Activated T-helper 2 cell treated with anti-CD3 and anti-CD28 coated beads, Interferon-gamma antibody, Interleukin-2, Interleukin-4, amounts not matched to agents 10 μg/mL and 5 μg/mL and 100 μg/mL, durations not matched to agents 14 hours and 24 hours and 36 hours (primary cell): ENCODE data around the gene FMN1. TPM values are rescaled to one million over a fixed set of nuclear protein-coding genes. Genes with fewer than 3 reads are reported as not detected.

Experiments used
- DNase-seq: peaks from one replicate; pipeline ENCODE4 v3.0.0; 2021; ENCODE audit warnings: low spot score
- H3K27ac Mint-ChIP-seq: one replicate; pipeline ENCODE4 v1.8.0; 2021; ENCODE audit warnings: mixed read lengths
- H3K27me3 Mint-ChIP-seq: one replicate; pipeline ENCODE4 v1.8.0; 2021; ENCODE audit warnings: low read depth, mixed read lengths
- H3K36me3 Mint-ChIP-seq: one replicate; pipeline ENCODE4 v1.8.0; 2021; ENCODE audit warnings: low read depth, mixed read lengths
- H3K4me1 Mint-ChIP-seq: one replicate; pipeline ENCODE4 v1.8.0; 2021; ENCODE audit warnings: low read depth, mixed read lengths
- H3K4me3 Mint-ChIP-seq: one replicate; pipeline ENCODE4 v1.8.0; 2021; ENCODE audit warnings: low read depth, mild to moderate bottlenecking, moderate library complexity, mixed read lengths
- H3K9me3 Mint-ChIP-seq: one replicate; pipeline ENCODE4 v1.8.0; 2021; ENCODE audit warnings: mixed read lengths
- intact Hi-C: fragments of 100-400 bp; cut with micrococcal nuclease; formaldehyde crosslinking; loops from one replicate; pipeline ENCODE4 v1.15.1; 2023
- total RNA-seq: library from RNA; stranded (reverse); gene quantifications from 2 replicates; pipeline ENCODE4 v1.2.3, GENCODE V29; 2022

Gene FMN1
- total RNA-seq, 1 donor from 2014 or later = 0.02 TPM

DNA sequence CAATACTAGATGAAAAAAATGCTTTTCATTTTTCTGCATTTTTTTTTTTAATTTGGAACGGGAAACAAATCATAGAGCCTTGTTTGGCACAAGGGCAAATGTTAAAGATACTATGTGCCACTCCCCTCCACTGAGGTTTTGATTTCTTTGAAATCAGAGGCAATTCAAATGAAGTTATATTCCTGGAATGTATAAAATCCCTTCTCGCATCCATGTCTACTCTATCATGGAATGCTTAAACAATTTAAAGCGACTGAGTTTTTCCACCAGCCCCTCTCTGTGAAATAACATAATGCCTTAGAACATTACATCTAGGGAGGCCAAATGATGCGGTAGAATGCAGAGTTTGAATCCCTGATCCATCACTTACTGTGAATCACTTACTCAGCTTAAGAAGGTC is 69.7 kb downstream of the FMN1 start:
- Mint-ChIP-seq H3K4me3 (no peak overlapping the region), H3K4me1 (peaks cover 21% of the 10 kb centered on the region), H3K27ac (no peak overlapping the region), H3K9me3 (no peaks in the 10 kb centered on the region), H3K36me3 (no peaks in the 10 kb centered on the region), H3K27me3 (peaks cover 20% of the 10 kb centered on the region)
- intact Hi-C loops = no loop called here
- DNase-seq = no peak

DNA sequence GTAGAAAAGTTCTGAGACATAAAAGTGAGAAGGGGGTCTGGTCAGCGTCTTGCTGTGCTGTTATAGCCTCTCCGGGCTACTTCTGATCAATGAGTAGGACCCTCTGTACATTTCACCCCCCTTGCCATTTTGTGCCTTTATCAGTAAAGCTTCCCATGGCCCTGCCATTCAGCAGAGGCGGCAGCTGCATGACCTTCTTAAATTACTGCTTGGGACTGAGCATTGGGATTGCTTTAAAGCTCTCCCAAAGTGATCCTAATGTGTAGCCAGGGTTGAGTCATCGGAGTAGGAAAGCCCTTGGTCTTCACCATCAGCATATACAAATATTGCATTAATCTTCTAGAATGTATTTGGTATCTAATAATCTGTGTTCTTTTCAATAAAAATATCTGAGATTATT is 70.2 kb downstream of the FMN1 start:
- H3K4me3 Mint-ChIP-seq = no peak overlapping the region
- H3K9me3 Mint-ChIP-seq = no peaks in the 10 kb centered on the region
- DNase-seq = no peak
- H3K36me3 Mint-ChIP-seq = no peaks in the 10 kb centered on the region
- peaks cover 21% of the 10 kb centered on the region for H3K4me1 Mint-ChIP-seq
- intact Hi-C loops = no loop called here
- H3K27me3 Mint-ChIP-seq = peaks cover 22% of the 10 kb centered on the region
- H3K27ac Mint-ChIP-seq = no peak overlapping the region

DNA sequence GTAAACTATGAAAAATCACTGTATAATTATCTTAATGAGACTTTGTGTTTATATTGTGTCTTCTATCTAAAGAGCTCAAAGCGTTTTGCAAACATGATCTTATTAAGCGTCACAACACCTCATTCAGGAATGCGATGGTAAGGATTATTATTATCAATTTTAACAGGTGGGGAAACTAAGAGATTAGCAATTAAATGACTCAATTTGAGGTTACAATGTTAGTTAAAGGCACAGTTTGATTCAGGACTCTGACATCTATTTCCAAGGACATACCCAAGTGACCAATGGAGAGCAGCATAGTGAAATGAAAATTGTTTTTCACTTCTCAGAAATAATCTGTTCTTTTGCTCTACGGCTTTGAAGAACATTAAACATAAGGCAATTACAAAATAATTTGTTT is 74.6 kb downstream of the FMN1 start:
- intact Hi-C loops = no loop called here
- no peak overlapping the region for H3K27ac Mint-ChIP-seq

DNA sequence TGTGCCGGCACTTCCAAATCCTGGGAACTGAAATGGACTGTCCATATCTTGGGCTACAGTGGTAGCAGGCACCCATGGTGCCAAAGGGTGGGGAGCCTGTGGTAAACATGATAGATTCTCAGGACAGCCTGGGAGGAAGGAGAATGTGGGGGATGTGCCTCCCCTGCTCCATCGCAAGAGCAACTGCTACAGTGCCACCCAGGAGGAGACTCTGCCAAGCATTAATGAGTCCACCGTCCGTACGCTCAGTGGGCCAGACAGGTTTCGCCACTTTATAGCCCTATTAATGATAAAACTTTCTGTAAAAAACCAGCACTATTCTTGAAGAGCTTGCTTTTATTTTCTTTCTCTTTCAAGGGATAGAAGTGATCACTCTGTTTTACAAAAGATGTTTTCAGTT is 75.2 kb downstream of the FMN1 start:
- H3K4me1 Mint-ChIP-seq = no peaks in the 10 kb centered on the region
- no peak for DNase-seq
- intact Hi-C loops = no loop called here

More for the DNA sequence above, 74.6 kb downstream of the FMN1 start:
- H3K9me3 Mint-ChIP-seq = no peaks in the 10 kb centered on the region
- H3K36me3 Mint-ChIP-seq = no peaks in the 10 kb centered on the region
- no peaks in the 10 kb centered on the region for H3K4me1 Mint-ChIP-seq
- no peak overlapping the region for H3K4me3 Mint-ChIP-seq
- H3K27me3 Mint-ChIP-seq = peaks cover 37% of the 10 kb centered on the region
- DNase-seq = no peak

DNA sequence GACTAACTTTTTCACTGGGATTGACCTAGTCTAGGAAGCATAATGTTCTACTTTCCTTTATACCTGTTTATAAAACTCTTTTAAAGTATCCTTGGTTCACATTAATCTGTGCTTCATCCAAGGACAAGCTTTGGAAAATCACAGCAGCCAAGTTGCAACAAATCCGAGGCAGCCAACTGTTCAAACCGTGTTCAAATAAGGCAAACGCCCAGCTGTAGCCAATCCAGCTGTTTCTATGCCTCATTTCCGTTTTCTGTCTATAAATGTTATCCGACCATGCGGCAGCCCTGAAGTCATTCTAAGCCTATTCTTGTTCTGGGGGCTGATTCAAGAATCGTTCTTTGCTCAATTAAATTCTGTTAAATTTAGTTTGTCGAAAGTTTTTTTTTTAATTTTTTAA is 78.3 kb downstream of the FMN1 start:
- Mint-ChIP-seq H3K36me3 (no peaks in the 10 kb centered on the region), H3K27ac (no peak overlapping the region), H3K9me3 (no peaks in the 10 kb centered on the region), H3K4me3 (no peak overlapping the region), H3K4me1 (no peaks in the 10 kb centered on the region), H3K27me3 (peaks cover 42% of the 10 kb centered on the region)
- intact Hi-C loops = no loop called here
- no peak for DNase-seq

More for the DNA sequence above, 75.2 kb downstream of the FMN1 start:
- no peak overlapping the region for H3K27ac Mint-ChIP-seq
- no peaks in the 10 kb centered on the region for H3K9me3 Mint-ChIP-seq
- H3K36me3 Mint-ChIP-seq = no peaks in the 10 kb centered on the region
- H3K4me3 Mint-ChIP-seq = no peak overlapping the region
- peaks cover 39% of the 10 kb centered on the region for H3K27me3 Mint-ChIP-seq

DNA sequence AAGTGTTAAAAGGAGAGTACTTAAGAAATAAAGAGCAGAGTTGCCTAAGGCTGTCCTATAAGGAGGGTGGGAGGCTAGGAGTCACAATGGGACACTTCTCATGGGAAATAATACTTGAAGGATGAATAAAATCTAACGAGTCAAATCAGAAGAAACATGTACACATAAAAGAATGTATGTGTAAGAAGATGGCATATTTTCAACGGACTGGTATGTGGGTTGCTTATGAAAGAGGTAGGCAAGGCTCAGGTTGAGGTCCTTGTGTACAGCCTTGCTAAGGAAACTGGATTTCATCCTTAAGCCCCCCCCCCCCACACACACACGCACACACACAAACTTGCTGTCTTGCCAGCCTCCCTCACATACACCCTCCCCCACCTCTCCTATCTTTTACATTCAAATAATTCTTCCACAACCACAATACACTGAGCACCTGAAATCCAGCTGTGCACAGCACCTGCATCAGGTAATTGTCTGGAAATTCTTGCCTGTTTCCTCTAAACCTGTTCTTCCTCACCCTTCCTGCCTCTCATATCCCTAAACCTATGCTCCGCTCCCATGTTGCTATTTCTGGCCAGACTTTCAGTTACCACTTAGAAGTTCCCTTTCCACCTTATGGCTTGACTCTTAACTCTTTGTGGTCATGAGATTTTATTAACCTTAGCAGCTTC is 79.2 kb downstream of the FMN1 start:
- Mint-ChIP-seq H3K9me3 (no peaks in the 10 kb centered on the region), H3K4me3 (no peak overlapping the region), H3K4me1 (no peaks in the 10 kb centered on the region), H3K36me3 (no peaks in the 10 kb centered on the region), H3K27me3 (peaks cover 37% of the 10 kb centered on the region), H3K27ac (no peak overlapping the region)
- no peak for DNase-seq
- intact Hi-C loops = no loop called here

DNA sequence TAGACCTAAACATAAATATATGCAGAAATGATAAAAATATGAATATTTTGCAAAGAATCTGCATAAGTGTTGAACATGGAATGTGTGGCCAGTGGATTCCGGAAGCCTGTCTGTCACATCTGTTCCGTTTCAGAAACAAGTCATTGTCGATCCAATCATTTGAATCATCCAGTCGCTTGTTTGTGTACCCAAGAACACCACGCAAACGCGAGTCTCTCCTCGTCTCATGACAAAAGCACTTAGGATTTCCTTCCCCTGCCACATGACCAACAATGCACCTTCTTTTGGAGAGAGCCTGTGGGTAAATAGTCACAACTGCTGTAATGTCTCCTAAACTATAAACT is 80.2 kb downstream of the FMN1 start:
- Mint-ChIP-seq H3K27me3 (peaks cover 36% of the 10 kb centered on the region), H3K9me3 (no peaks in the 10 kb centered on the region), H3K36me3 (no peaks in the 10 kb centered on the region), H3K27ac (no peak overlapping the region), H3K4me3 (no peak overlapping the region), H3K4me1 (no peaks in the 10 kb centered on the region)
- intact Hi-C loops = no loop called here
- DNase-seq = no peak

DNA sequence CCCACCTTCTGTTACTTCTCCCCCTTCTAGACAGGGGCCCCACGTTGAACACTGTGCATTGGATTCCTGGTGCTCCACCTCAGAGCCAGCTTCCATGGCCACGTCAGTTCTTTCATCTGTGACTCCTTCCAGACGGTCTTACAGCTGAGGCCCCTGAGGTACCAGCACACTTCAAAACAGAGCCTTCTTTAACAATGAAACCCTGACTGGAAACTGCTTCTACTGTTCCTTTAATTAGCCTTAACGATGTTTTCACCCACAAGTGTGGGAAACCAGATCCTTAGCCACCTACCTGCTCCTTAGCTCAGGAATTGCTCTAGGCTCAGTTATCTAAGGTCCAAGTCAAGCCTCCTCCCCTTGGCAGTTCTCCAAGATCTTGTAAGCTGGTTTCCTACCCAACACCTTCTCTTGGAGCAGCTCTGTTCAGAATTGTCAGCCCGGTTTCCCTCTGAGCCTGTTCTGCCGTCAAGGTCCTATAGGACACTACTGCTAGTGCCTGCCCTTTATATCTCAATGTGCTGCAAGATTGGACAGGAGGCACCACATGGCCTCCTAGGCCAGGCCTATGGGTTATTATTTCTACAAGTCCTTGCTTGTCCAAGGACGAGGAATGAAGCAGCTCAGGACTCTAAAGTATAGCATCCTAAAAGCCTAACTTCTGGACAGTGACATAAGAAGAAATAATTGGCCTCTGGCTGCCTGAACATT is 80.7 kb downstream of the FMN1 start:
- Mint-ChIP-seq H3K27ac (no peak overlapping the region), H3K36me3 (no peaks in the 10 kb centered on the region), H3K4me3 (no peak overlapping the region), H3K4me1 (no peaks in the 10 kb centered on the region), H3K27me3 (peaks cover 36% of the 10 kb centered on the region), H3K9me3 (no peaks in the 10 kb centered on the region)
- intact Hi-C loops = no loop called here
- DNase-seq = no peak

DNA sequence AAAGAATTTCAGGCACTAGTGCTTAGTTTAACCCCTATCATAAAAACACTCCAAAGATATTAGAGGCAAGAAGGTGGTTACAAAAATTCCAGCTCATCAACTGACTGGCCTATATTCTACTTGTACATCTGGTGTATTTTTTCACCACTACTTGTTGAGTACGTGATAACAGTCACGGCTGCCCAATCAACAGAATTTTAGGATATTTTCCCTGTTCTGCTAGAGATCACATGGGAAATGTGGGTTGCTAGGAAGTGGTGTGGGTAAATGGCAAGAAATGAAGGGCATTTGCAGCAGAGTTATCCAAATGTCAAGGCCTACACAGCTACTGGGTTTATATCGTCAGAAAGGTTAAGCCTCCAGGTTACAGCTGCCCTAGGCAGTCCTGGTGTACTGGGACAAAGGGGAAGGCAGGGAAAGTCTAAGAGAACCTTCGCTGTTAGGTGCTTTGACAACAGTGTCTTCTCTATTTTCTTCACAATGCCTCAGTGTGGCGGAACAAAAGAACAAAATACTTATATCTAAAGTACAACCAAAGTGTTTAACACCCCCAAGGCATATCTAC is 81.9 kb downstream of the FMN1 start:
- Mint-ChIP-seq H3K4me3 (no peak overlapping the region), H3K9me3 (no peaks in the 10 kb centered on the region), H3K27me3 (peaks cover 43% of the 10 kb centered on the region), H3K27ac (no peak overlapping the region), H3K4me1 (no peaks in the 10 kb centered on the region), H3K36me3 (no peaks in the 10 kb centered on the region)
- intact Hi-C loops = no loop called here
- no peak for DNase-seq

DNA sequence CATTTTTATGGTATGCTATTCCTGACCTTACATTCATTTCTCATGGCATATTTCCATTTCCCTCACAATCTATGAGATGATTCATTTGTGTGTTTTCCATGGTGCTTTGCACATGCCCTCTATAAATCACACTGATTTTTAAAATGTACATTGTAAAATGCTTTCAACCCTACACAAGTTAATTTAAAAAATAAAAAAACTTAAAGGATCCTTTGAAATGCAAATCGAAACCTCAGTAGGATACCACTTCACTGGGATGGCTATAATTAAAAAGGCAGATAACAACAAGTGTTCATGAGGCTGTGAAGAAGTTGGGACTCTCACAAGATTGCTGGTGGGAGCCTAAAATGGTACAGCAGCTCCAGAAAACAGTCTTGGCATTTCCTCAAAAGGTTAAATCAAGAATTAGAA is 83.5 kb downstream of the FMN1 start:
- Mint-ChIP-seq H3K27me3 (peaks cover 48% of the 10 kb centered on the region), H3K36me3 (no peaks in the 10 kb centered on the region), H3K9me3 (no peaks in the 10 kb centered on the region), H3K4me3 (no peak overlapping the region), H3K4me1 (no peaks in the 10 kb centered on the region), H3K27ac (no peak overlapping the region)
- intact Hi-C loops = no loop called here
- no peak for DNase-seq

DNA sequence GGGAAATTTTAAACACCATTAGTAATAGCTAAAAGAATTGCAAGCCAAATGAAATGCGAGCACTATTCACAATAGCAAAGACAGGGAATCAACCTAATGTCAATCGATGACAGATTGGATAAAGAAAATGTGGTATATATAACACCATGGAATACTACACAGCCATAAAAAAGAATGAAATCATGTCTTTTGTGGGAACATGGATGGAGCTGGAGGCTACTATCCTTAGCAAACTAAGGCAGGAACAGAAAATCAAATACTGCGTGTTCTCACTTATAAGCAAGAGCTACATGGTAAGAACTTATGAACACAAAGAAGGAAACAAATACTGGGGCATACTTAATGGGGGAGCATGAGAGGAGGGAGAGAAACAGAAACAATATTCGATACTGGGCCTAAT is 85.2 kb downstream of the FMN1 start:
- Mint-ChIP-seq H3K4me1 (peaks cover 2% of the 10 kb centered on the region), H3K27me3 (peaks cover 47% of the 10 kb centered on the region), H3K9me3 (no peaks in the 10 kb centered on the region), H3K4me3 (no peak overlapping the region), H3K27ac (no peak overlapping the region), H3K36me3 (no peaks in the 10 kb centered on the region)
- DNase-seq = no peak
- intact Hi-C loops = no loop called here

DNA sequence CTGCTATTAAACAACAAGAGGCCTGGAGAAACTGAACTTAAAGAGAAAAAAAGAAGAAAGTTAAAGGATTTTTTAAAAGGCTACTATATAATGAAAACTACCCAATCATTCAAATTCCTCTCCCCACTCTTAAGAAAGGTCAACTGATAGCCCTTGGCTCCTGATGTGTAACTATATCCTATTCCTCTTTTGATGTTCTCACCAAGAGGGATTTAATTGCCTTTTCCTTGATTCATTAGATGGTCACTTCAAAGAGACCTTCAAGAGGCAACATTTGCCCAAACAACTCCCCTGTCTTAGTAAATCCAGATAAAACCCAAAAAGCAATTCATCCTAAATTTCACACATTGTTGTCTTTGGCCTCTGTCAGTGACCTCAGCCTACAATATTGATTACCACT is 86.0 kb downstream of the FMN1 start:
- Mint-ChIP-seq H3K27ac (no peak overlapping the region), H3K9me3 (no peaks in the 10 kb centered on the region), H3K36me3 (no peaks in the 10 kb centered on the region), H3K27me3 (peaks cover 42% of the 10 kb centered on the region), H3K4me1 (peaks cover 4% of the 10 kb centered on the region), H3K4me3 (no peak overlapping the region)
- DNase-seq = no peak
- intact Hi-C loops = no loop called here

DNA sequence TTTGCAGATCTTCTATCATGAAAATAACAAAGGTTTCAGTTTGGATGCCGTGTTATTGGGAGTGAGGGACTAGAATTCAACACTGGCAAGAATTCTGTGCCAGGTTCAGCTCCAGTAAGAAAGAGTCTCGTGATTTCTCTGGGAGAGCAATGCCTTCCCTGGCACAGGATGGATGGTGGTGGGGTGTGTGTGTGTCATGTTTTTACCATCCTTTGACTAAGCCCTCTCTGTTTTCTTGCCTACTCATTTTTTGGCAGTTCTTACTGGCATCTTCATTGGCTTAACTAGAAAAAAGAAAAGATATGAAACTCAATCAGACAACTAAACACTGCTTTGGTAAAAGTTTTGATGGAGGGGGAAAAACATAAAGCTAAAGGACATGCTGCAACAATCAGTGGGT is 86.6 kb downstream of the FMN1 start:
- intact Hi-C loops = no loop called here
- Mint-ChIP-seq H3K27ac (no peak overlapping the region), H3K27me3 (peaks cover 39% of the 10 kb centered on the region)

More for the DNA sequence above, 86.6 kb downstream of the FMN1 start:
- Mint-ChIP-seq H3K9me3 (no peaks in the 10 kb centered on the region), H3K36me3 (no peaks in the 10 kb centered on the region), H3K4me1 (peaks cover 6% of the 10 kb centered on the region), H3K4me3 (no peak overlapping the region)
- DNase-seq = no peak
